ENCODE results near the gene CATSPERB.

Gene CATSPERB

GRCh38 chr14:91750634-91751198 is 18.8 kb upstream of the CATSPERB start:
- Histone ChIP-seq H3K4me1 (ENCODE audit: control insufficient read depth in 1 of 2, insufficient read depth in 2 of 2, low read length in 2 of 2) (peaks cover 3 to 4% of the 10 kb centered on the region in 2 experiments), H4K12ac (ENCODE audit: low read depth, low read length) (no peak overlapping the region), H2BK12ac (ENCODE audit: low read length) (no peak overlapping the region), H3K4me3 (ENCODE audit: low read depth, low read length) (no peak overlapping the region), H3K18ac (ENCODE audit: low read length) (no peak overlapping the region), H4K8ac (ENCODE audit: low read depth, low read length) (no peak overlapping the region), H2BK120ac (ENCODE audit: insufficient read depth, low read length, poor library complexity) (no peak overlapping the region), H3K27ac (ENCODE audit: low read depth, low read length) (no peak overlapping the region), H3K36me3 (ENCODE audit: control insufficient read depth in 1 of 2, insufficient read depth in 2 of 2, low read length in 2 of 2) (no peaks in the 10 kb centered on the region), H2AFZ (ENCODE audit: insufficient read depth, low read length, poor library complexity) (no peak overlapping the region), H4K91ac (ENCODE audit: low read depth, low read length) (no peak overlapping the region), H3K27me3 (ENCODE audit: insufficient read depth, low read length) (no peaks in the 10 kb centered on the region), H3K79me1 (ENCODE audit: low read length) (no peaks in the 10 kb centered on the region), H3K9me3 (ENCODE audit: insufficient read depth, low read depth, low read length) (no peaks in the 10 kb centered on the region), H3K79me2 (ENCODE audit: control insufficient read depth, insufficient read depth, low read length, poor library complexity) (no peaks in the 10 kb centered on the region), H2AK5ac (ENCODE audit: low read length) (no peak overlapping the region), H3K14ac (ENCODE audit: low read length) (no peak overlapping the region), H3K23ac (ENCODE audit: low read length) (no peak overlapping the region), H3K9ac (ENCODE audit: low read length) (no peak overlapping the region), H3K4ac (ENCODE audit: low read depth, low read length) (no peak overlapping the region), H2BK5ac (ENCODE audit: low read depth, low read length, poor library complexity) (no peak overlapping the region), H3K4me2 (ENCODE audit: low read length) (no peak overlapping the region)
- no CpG with 5 or more reads among the region's 3 CpGs for WGBS (ENCODE audit: extremely low coverage, insufficient coverage, insufficient read length)
- DNase-seq, result no peak

DNA sequence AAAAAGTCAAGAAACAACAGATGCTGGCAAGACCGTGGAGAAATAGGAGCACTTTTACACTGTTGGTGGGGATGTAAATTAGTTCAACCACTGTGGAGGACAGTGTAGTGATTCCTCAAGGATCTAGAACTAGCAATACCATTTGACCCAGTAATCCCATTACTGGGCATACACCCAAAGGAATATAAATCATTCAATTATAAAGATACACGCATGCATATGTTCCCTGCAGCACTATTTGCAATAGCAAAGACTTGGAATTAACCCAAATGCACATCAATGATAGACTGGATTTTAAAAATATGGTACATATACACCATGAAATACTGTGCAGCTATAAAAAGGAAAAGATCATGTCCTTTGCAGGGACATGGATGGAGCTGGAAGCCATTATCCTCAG is 18.0 kb upstream of the CATSPERB start:
- Histone ChIP-seq H3K23ac (ENCODE audit: low read length) (no peak overlapping the region), H3K27ac (ENCODE audit: low read depth, low read length) (no peak overlapping the region), H4K8ac (ENCODE audit: low read depth, low read length) (no peak overlapping the region), H3K9me3 (ENCODE audit: insufficient read depth, low read depth, low read length) (no peaks in the 10 kb centered on the region), H3K14ac (ENCODE audit: low read length) (no peak overlapping the region), H3K4me3 (ENCODE audit: low read depth, low read length) (no peak overlapping the region), H3K4ac (ENCODE audit: low read depth, low read length) (no peak overlapping the region), H2AK5ac (ENCODE audit: low read length) (no peak overlapping the region), H3K79me1 (ENCODE audit: low read length) (no peaks in the 10 kb centered on the region), H2BK12ac (ENCODE audit: low read length) (no peak overlapping the region), H3K36me3 (ENCODE audit: control insufficient read depth in 1 of 2, insufficient read depth in 2 of 2, low read length in 2 of 2) (no peaks in the 10 kb centered on the region), H3K9ac (ENCODE audit: low read length) (no peak overlapping the region), H3K79me2 (ENCODE audit: control insufficient read depth, insufficient read depth, low read length, poor library complexity) (no peaks in the 10 kb centered on the region), H2AFZ (ENCODE audit: insufficient read depth, low read length, poor library complexity) (no peak overlapping the region), H3K4me2 (ENCODE audit: low read length) (no peak overlapping the region), H4K91ac (ENCODE audit: low read depth, low read length) (no peak overlapping the region), H4K12ac (ENCODE audit: low read depth, low read length) (no peak overlapping the region), H3K4me1 (ENCODE audit: control insufficient read depth in 1 of 2, insufficient read depth in 2 of 2, low read length in 2 of 2) (peaks cover 3 to 4% of the 10 kb centered on the region in 2 experiments), H3K27me3 (ENCODE audit: insufficient read depth, low read length) (no peaks in the 10 kb centered on the region), H2BK120ac (ENCODE audit: insufficient read depth, low read length, poor library complexity) (no peak overlapping the region), H2BK5ac (ENCODE audit: low read depth, low read length, poor library complexity) (no peak overlapping the region), H3K18ac (ENCODE audit: low read length) (no peak overlapping the region)
- no peak for DNase-seq
- WGBS (ENCODE audit: extremely low coverage, insufficient coverage, insufficient read length), result no CpG with 5 or more reads among the region's 2 CpGs

- Histone ChIP-seq H3K9me3 (ENCODE audit: insufficient read depth, low read depth, low read length) (no peaks in the 10 kb centered on the region), H3K18ac (ENCODE audit: low read length) (no peak overlapping the region), H3K36me3 (ENCODE audit: control insufficient read depth in 1 of 2, insufficient read depth in 2 of 2, low read length in 2 of 2) (peaks cover 0 to 2% of the 10 kb centered on the region in 2 experiments), H2AFZ (ENCODE audit: insufficient read depth, low read length, poor library complexity) (no peak overlapping the region), H3K27ac (ENCODE audit: low read depth, low read length) (no peak overlapping the region), H2BK12ac (ENCODE audit: low read length) (no peak overlapping the region), H3K4ac (ENCODE audit: low read depth, low read length) (no peak overlapping the region), H3K27me3 (ENCODE audit: insufficient read depth, low read length) (no peaks in the 10 kb centered on the region), H3K14ac (ENCODE audit: low read length) (no peak overlapping the region), H3K4me1 (ENCODE audit: control insufficient read depth in 1 of 2, insufficient read depth in 2 of 2, low read length in 2 of 2) (no peaks in the 10 kb centered on the region), H2BK120ac (ENCODE audit: insufficient read depth, low read length, poor library complexity) (no peak overlapping the region), H3K79me1 (ENCODE audit: low read length) (no peaks in the 10 kb centered on the region), H3K79me2 (ENCODE audit: control insufficient read depth, insufficient read depth, low read length, poor library complexity) (no peaks in the 10 kb centered on the region), H3K4me3 (ENCODE audit: low read depth, low read length) (no peak overlapping the region), H3K9ac (ENCODE audit: low read length) (no peak overlapping the region), H2BK5ac (ENCODE audit: low read depth, low read length, poor library complexity) (no peak overlapping the region), H4K91ac (ENCODE audit: low read depth, low read length) (no peak overlapping the region), H3K23ac (ENCODE audit: low read length) (no peak overlapping the region), H3K4me2 (ENCODE audit: low read length) (no peak overlapping the region), H2AK5ac (ENCODE audit: low read length) (no peak overlapping the region), H4K12ac (ENCODE audit: low read depth, low read length) (no peak overlapping the region), H4K8ac (ENCODE audit: low read depth, low read length) (no peak overlapping the region)
- WGBS (ENCODE audit: extremely low coverage, insufficient coverage, insufficient read length), result no CpG with 5 or more reads among the region's 2 CpGs
- DNase-seq, result no peak
Measured at GRCh38 chr14:91748049-91748448, 16.2 kb upstream of the CATSPERB start.

DNA sequence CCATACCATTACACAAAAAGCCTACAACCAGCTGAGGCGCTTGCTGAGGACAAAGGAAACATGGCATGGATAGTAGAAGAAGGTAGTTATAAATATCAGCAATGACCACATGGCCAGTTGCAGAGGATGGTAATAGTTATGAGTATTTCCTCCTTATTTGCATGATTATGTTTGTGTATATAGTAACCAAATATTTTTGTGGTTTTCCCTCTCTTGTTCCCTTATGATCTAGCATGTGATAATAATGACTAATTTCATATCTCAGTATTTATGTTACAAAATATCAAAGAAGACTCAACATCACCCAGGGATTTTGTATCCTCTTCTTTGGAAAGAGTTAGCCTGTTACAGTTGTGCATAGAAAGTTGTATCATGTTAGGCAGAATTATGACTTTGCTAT is 13.5 kb upstream of the CATSPERB start:
- no peak overlapping the region for H4K91ac ChIP-seq (ENCODE audit: low read depth, low read length)
- H3K4me3 ChIP-seq (ENCODE audit: low read depth, low read length), result no peak overlapping the region
- H3K9me3 ChIP-seq (ENCODE audit: insufficient read depth, low read depth, low read length), result no peaks in the 10 kb centered on the region
- no peak overlapping the region for H3K27ac ChIP-seq (ENCODE audit: low read depth, low read length)
- no peak overlapping the region for H3K4me2 ChIP-seq (ENCODE audit: low read length)
- H3K9ac ChIP-seq (ENCODE audit: low read length), result no peak overlapping the region
- H2AFZ ChIP-seq (ENCODE audit: insufficient read depth, low read length, poor library complexity), result no peak overlapping the region
- no peak overlapping the region for H4K12ac ChIP-seq (ENCODE audit: low read depth, low read length)
- no peaks in the 10 kb centered on the region for H3K79me1 ChIP-seq (ENCODE audit: low read length)
- no peak overlapping the region for H2BK120ac ChIP-seq (ENCODE audit: insufficient read depth, low read length, poor library complexity)
- no peak overlapping the region for H2BK12ac ChIP-seq (ENCODE audit: low read length)
- no peak overlapping the region for H2BK5ac ChIP-seq (ENCODE audit: low read depth, low read length, poor library complexity)
- no peak for DNase-seq
- no peak overlapping the region for H3K23ac ChIP-seq (ENCODE audit: low read length)
- H3K4ac ChIP-seq (ENCODE audit: low read depth, low read length), result no peak overlapping the region
- no peak overlapping the region for H2AK5ac ChIP-seq (ENCODE audit: low read length)
- H4K8ac ChIP-seq (ENCODE audit: low read depth, low read length), result no peak overlapping the region
- no CpG with 5 or more reads among the region's 1 CpG for WGBS (ENCODE audit: extremely low coverage, insufficient coverage, insufficient read length)
- no peak overlapping the region for H3K14ac ChIP-seq (ENCODE audit: low read length)
- H3K18ac ChIP-seq (ENCODE audit: low read length), result no peak overlapping the region
- no peaks in the 10 kb centered on the region for H3K79me2 ChIP-seq (ENCODE audit: control insufficient read depth, insufficient read depth, low read length, poor library complexity)
- no peaks in the 10 kb centered on the region for H3K27me3 ChIP-seq (ENCODE audit: insufficient read depth, low read length)
- H3K36me3 ChIP-seq (ENCODE audit: control insufficient read depth in 1 of 2, insufficient read depth in 2 of 2, low read length in 2 of 2), result peaks cover 0 to 2% of the 10 kb centered on the region in 2 experiments
- H3K4me1 ChIP-seq (ENCODE audit: control insufficient read depth in 1 of 2, insufficient read depth in 2 of 2, low read length in 2 of 2), result no peaks in the 10 kb centered on the region
